HG03521 (cell line): Measurements from ENCODE around the gene TMPRSS15.
"Not testable (repeated sequence)": the region's sequence is repeated elsewhere in the genome, so short reads cannot be mapped to it uniquely, and the experiment has no call there.

ENCODE experiments used
- ATAC-seq: cut with Tn5 transposase; IDR thresholded peaks from one replicate; pipeline ENCODE4 v1.9.1; 2021; ENCODE audit warnings: mild to moderate bottlenecking, moderate library complexity; ENCODE audit not compliant: unreplicated experiment

Gene TMPRSS15

GRCh38 chr21:18403735-18404450, at the start of gene TMPRSS15:
TMPRSS15 (minus strand) TSS chr21:18403785; CDS start chr21:18403622, 163 bp downstream.
- no peak for ATAC-seq

- no peak for ATAC-seq
Observed at GRCh38 chr21:18451670-18452069, 48.1 kb upstream of the TMPRSS15 start.

GRCh38 chr21:18449605-18450550, 46.3 kb upstream of the TMPRSS15 start:
- no peak for ATAC-seq

- ATAC-seq, result no peak
Observed at GRCh38 chr21:18443701-18444100, 40.1 kb upstream of the TMPRSS15 start.

GRCh38 chr21:18443085-18443484, 39.5 kb upstream of the TMPRSS15 start:
- no peak for ATAC-seq

- ATAC-seq, result no peak
Observed at GRCh38 chr21:18430341-18430740, 26.8 kb upstream of the TMPRSS15 start.

GRCh38 chr21:18424276-18424675, 20.7 kb upstream of the TMPRSS15 start:
- ATAC-seq, result no peak

GRCh38 chr21:18417141-18417790, 13.7 kb upstream of the TMPRSS15 start:
- ATAC-seq, result no peak

GRCh38 chr21:18411565-18411964, 8.0 kb upstream of the TMPRSS15 start:
- no peak for ATAC-seq

GRCh38 chr21:18409579-18409978, 6.0 kb upstream of the TMPRSS15 start:
- no peak for ATAC-seq

GRCh38 chr21:18398843-18399242, 4.7 kb downstream of the TMPRSS15 start:
- ATAC-seq, result no peak

- ATAC-seq, result no peak
Observed at GRCh38 chr21:18387994-18388393, 15.6 kb downstream of the TMPRSS15 start.

- ATAC-seq, result no peak
Observed at GRCh38 chr21:18384771-18385170, 18.8 kb downstream of the TMPRSS15 start.

- ATAC-seq, result not testable (repeated sequence)
Observed at GRCh38 chr21:18382934-18383619, 20.5 kb downstream of the TMPRSS15 start.

- ATAC-seq, result no peak
Observed at GRCh38 chr21:18382141-18382540, 21.4 kb downstream of the TMPRSS15 start.

- no peak for ATAC-seq
Observed at GRCh38 chr21:18373606-18374005, 30.0 kb downstream of the TMPRSS15 start.

- no peak for ATAC-seq
Observed at GRCh38 chr21:18370301-18370700, 33.3 kb downstream of the TMPRSS15 start.

- no peak for ATAC-seq
Observed at GRCh38 chr21:18369115-18369514, 34.5 kb downstream of the TMPRSS15 start.

- no peak for ATAC-seq
Observed at GRCh38 chr21:18368205-18368604, 35.4 kb downstream of the TMPRSS15 start.

GRCh38 chr21:18356801-18357200, 46.8 kb downstream of the TMPRSS15 start:
- no peak for ATAC-seq

- ATAC-seq, result no peak
Observed at GRCh38 chr21:18354947-18355346, 48.6 kb downstream of the TMPRSS15 start.
